ENCODE data around the gene SEMA6B.
"Not testable (repeated sequence)": the region's sequence is repeated elsewhere in the genome, so short reads cannot be mapped to it uniquely, and the experiment has no call there.

SEMA6B gene, protein sequence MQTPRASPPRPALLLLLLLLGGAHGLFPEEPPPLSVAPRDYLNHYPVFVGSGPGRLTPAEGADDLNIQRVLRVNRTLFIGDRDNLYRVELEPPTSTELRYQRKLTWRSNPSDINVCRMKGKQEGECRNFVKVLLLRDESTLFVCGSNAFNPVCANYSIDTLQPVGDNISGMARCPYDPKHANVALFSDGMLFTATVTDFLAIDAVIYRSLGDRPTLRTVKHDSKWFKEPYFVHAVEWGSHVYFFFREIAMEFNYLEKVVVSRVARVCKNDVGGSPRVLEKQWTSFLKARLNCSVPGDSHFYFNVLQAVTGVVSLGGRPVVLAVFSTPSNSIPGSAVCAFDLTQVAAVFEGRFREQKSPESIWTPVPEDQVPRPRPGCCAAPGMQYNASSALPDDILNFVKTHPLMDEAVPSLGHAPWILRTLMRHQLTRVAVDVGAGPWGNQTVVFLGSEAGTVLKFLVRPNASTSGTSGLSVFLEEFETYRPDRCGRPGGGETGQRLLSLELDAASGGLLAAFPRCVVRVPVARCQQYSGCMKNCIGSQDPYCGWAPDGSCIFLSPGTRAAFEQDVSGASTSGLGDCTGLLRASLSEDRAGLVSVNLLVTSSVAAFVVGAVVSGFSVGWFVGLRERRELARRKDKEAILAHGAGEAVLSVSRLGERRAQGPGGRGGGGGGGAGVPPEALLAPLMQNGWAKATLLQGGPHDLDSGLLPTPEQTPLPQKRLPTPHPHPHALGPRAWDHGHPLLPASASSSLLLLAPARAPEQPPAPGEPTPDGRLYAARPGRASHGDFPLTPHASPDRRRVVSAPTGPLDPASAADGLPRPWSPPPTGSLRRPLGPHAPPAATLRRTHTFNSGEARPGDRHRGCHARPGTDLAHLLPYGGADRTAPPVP

DNA sequence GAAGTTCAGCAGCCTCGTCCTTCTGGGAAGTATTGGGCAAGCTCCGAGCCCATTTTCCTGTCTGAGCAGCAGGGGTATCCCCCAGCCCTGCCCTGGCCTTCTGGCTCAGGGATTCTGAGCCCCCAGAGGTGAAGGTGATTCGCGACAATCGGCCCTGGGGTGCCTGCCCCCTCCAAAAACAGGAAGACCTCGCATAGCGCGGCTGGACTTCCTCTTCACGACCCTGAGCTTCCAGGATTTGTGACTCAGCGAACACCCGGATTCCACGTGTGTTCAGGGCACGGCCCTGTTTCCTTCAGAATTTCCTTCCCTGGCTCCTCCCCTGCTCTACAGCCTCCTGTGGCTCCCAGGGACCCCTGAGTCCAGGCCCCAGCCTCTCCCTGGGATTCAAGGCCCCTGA is at the start of gene SEMA6B:
TSS of gene SEMA6B (minus strand) at position 116 of the 400 bp plus-strand sequence. CDS start 1,227 bp downstream, outside the sequence.
- DNase-seq = no peak

DNA sequence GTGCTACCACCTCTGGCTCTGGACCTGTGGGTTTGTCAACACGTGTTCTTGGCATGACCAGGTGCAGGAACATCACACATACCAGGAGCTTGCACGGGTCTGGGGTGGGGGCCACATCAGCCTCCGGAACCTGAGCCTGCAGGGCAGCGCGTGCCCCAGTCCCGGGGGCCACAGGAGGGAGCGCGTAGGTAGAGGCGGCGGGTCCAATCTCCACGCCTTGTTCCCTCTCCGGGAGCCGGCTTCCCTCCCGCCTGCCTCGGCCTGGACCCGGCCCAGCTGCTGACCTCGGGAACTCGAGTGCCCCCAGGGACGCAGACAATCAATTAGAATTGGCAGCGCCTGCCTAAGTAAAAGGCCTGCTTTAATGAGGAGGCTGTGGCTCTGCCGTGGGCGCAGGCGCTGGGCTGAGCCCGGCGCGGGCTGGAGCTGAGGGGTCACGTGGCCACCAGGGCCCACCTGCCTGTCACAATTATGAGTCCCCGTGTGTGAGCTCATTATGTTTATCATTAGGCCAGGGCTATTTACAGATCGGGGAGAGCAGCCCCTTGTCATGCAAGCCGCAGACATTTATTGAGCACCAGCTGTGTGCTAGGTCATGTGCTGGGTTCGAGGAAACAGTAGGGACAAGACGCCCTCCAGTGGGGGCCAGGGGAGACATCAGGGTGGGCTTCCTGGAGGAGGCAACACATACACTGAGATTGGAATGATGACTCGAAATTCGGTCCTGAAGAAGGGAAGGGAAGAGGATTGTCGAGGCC is 47.6 kb upstream of the SEMA6B start:
- DNase-seq = no peak

DNA sequence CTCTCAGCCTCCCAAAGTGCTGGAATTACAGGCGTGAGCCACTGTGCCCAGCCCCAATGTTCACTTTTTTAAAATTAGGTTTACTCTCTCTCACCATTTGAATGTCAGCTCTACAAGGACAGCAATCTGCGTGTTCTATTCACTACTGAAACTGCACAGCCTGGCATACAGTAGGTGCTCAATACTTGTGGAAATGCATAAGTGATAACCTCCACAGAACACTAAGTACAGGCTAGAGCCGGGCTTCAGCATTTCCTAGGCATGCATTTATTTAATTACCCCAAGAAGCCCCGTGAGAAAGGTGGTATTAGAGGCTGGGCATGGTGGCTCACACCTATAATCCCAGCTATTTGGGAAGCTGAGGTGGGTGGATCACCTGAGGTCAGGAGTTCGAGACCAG is 46.7 kb upstream of the SEMA6B start:
- no peak for DNase-seq

DNA sequence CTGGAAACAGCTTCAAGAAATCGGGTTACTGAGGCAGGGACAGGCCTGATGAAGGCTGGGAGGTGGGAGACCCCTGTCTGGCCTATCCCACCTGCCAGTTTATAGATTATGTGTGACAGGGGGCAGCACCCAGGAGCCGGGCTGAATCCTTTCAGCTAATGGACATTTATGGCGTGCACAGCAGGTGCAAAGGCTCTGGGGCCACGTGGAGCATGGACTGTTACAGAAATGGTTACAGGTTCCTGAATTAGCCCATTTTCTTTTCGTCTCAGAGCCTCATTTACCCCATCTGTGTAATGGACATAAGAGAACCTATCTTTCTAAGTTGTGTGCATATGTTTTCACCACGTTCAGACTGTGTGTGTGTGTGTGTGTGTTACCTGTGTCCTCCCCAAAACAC is 45.4 kb upstream of the SEMA6B start:
- no peak for DNase-seq

DNA sequence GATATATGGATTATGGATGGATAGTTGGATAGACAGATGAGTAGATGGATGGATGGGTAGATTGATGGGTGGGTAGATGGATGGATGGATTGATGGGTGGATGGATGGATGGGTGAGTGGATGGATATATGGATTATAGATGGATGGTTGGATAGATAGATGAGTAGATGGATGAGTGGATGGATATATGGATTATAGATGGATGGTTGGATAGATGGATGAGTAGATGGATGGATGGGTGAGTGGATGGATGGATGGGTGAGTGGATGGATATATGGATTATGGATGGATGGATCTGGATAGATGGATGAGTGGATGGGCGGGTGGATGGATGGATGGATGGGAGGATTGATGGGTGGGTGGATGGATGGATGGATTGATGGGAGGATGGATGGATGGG is 43.4 kb upstream of the SEMA6B start:
- no peak for DNase-seq

DNA sequence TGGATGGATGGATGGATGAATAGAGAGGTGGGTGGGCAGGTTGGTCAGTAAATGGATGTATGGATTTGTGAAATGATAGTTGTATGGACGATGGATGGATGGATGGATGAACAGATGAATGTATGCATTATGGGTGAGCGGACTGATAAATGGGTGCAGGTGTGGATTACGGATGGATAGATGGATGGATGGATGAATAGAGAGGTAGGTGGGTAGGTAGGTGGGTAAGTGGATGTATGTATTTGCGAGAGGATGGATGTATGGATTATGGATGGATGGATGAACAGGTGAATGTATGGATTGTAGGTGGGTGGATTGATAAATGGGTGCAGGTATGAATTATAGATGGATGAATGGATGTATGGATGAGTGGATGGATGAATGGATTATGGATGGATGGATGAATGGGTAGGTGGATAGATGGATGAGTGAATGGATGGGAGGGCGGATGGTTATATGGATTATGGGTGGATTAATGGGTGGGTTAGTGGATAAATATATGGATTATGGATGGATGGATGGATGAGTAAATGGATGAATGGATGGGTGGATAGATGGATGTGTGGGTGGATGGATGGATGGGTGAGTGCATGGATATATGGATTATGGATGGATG is 42.8 kb upstream of the SEMA6B start:
- no peak for DNase-seq

DNA sequence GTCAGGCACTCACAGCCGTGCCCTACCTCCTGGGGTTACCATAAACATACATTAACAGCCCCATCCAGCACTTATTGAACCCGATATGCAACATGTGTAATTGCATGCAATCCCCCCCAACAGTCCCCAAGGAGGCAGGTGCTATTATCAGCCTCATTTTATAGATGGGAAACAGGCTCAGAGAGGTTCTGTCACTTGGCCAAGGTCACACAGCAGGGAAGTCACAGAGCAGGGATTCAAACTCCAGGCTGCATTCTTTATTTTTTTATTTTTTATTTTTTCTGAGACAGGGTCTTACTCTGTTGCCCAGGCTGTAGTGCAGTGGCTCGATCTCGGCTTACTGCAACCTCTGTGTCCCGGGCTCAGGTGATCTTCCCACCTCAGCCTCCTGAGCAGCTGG is 41.4 kb upstream of the SEMA6B start:
- DNase-seq = no peak

DNA sequence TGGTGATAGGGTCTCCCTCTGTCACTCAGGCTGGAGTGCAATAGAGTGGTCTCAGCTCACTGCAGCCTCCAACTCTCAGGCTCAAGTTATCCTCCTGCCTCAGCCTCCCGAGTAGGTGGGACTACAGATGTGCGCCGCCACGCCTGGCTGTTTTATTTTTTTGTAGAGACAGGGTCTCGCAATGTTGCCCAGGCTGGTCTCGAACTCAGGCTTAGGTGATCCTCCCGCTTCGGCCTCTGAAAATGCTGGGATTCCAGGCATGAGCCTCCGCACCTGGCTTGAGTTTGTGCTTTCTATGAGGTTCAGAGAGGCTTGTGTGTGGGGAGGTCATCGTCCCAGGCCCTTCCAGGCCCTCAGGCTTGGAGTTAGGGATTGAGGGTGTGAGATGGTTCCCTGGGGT is 40.6 kb upstream of the SEMA6B start:
- no peak for DNase-seq

DNA sequence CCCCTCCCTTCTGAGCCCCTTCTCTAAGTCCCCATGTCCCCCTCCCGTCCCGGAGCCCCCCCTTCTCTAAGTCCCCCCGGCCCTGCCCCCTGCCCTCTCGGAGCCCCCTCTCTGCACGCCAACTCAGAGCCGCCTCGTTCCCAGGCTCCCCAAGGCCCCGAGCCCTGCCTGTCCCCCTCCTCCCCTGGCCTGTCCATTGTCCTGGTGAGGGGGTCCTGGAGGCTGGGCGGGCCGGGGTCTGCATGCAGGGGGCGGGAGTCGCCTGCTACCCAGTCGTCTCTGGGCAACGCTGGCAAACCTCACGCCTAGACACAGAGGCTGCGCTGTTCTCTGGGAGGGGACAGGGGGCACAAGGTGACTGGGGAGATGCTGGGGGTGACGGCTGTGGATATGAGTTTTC is 39.2 kb upstream of the SEMA6B start:
- DNase-seq = no peak

DNA sequence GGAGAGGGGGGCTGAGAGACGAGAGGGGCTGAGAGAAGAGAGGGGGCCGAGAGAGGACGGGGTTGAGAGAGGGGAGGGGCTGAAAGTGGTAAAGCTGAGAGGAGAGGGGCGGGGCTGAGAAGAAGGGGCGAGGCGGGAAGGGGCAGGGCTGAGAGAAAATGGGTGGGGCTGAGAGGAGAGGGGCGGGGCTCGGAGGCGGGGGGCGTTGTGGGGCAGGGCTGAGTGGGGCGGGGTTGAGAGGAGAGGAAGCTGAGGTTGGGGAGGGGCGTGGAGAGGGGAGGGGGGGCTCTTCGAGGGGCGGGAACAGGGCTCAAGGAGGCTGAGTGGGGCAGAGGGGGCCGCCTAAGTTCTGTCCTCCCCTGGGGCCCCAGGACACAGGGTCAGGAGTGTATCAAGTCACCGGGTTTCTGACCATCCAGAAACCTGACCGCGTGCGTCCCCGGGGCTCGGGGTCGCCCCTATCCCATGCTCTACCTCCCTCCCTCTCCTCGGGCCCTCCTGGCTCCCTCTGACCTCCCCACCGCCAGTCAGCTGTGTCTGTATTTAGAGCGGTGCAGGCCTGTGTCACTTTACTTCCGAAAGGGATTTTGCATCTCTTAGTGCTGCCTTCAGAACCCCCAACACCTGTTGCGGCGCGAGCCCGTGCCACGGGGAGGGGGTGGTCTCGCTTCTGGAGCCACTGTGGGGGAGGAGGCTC is 38.6 kb upstream of the SEMA6B start:
- peak; percentile 77 for DNase-seq

DNA sequence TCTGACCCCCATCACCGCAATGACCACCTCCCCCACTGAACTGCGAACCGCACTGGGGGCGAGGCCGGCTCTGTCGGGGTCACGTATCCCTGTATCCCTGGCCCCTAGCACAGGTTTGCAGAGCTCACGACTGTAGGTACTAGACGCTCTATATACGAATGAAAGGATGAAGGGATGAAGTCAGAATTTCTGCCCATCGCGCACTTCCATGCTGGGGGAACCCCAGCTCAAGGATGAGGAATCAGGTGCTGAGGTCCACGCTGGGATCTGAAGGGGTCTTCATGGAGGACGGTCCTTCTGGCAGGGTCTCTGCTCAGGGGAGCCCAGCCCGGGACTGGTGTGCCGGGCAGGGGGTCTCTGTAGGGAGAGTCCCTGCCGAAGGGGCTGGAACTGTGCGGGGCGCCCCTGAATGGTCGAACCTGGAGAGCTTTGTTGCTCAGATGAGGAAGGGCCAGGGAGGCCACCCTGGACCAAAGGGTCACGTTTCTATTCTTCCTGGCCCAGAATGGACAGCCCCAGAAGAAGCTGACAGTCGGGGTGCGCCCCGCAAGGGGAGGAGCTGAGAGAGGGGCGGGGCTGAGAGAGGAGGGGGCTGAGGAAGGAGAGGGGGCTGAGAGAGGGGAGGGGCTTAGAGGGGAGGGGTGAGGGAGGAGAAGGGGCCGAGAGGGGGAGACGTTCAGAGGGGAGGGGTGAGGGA is 37.9 kb upstream of the SEMA6B start:
- DNase-seq = no peak

DNA sequence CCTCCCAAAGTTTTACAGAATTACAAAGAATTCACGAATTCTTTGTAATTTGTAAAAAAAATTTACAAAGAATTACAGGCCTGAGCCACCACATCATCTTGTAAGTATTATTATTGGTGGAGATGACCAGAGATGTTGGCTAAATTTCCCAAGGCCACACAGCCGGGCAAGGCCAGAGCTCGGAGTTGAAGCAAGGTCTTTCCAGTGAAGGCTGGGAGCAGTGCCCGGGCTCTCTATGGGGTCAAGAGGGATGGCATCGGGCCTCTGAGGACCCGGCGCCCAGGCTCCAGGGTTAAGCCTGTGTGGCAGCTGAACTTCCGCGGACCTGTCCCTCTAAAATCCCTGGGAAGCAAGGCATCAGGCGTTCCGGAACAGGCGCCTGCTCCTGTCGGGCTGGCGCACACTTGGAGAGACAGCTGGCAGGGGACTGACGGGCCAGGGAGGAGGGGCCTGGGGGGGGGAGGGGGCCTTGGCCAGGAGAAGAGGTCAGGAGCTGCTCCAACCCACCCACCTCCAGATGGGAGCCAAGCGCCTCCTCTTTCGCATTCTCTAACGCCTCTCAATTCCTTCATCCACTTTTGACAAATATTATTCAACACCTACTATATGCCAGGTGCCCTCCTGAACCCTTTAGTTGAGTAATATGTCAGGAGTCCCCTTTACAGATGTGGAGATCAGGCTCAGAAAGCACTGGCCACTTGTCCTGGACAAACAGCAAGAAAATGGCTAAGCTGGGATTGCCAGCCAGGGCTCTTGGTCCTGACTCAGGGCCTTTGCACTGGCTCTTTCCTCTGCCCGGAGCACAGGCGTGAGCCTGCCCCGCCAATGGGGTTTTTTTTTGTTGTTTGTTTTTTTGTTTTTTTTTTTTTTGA is 36.8 kb upstream of the SEMA6B start:
- DNase-seq = no peak

DNA sequence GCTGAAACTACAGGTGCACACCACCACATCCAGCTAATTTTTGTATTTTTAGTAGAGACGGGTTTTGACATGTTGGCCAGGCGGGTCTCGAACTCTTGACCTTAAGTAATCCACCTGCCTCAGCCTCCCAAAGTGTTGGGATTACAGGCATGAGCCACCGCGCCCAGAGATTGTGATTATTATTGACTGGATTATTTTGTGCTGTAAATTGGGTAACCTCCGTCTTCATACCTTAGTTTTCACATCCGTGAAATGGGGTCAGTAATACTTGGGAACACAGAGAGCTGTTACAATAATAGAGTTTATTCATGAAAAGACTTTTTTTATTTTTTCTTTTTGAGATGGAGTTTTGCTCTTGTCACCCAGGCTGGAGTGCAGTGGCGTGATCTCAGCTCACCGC is 35.7 kb upstream of the SEMA6B start:
- not testable (repeated sequence) for DNase-seq

DNA sequence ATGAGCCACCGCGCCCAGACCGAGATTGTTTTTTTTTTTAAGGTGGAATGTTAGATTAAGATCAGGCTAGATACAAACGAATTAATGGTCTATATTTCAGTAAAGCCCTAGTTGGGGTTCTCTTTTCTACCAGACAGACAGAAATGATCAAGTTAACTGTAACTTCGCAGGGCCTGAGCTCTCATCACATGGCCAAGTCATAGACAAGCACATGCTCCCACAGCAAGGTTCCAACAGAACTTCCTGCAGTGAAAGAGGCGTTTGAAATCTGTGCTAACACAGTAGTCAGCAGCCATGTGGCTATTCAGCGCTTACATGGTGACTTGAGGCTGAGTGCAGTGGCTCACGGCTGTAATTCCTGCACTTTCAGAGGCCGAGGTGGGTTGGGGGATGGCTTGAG is 34.7 kb upstream of the SEMA6B start:
- DNase-seq = no peak

DNA sequence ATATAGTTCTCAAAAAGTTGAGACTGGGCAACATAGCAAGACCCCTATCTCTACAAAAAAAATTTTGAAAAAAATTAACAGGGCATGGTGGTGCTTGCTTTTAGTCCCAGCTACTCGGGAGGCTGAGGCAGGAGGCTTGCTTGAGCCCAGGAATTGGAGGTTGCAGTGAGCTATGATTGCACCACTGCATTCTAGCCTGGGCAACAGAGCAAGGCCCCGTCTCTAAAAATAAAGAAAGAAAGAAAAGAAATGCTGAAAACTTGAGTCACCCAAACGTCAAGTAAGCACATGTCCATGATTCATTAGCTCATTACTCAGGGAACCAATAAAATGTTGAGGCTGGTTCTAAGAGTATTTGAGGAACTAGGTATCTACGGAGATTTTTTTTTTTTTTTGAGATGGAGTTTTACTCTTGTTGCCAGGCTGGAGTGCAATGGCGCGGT is 33.9 kb upstream of the SEMA6B start:
- DNase-seq = no peak

DNA sequence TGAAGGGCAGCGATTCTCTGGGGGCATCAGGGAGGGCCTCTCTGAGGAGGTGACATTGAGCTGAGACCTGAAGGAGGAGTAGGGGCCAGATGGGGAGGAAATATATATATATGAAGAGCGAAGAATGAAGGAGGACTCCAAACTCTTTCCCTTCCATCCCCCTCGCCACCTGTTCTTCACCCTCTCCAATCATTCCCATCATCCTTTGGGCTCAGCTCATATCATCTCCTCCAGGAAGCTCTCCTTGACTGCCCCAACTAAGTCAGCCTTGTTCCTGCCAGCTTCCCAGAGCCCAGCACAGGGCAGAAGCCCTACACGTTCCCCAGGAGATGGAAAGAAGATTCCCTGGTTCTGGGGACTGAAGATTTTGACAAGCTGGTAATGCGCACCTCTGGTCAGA is 33.0 kb upstream of the SEMA6B start:
- DNase-seq = no peak

DNA sequence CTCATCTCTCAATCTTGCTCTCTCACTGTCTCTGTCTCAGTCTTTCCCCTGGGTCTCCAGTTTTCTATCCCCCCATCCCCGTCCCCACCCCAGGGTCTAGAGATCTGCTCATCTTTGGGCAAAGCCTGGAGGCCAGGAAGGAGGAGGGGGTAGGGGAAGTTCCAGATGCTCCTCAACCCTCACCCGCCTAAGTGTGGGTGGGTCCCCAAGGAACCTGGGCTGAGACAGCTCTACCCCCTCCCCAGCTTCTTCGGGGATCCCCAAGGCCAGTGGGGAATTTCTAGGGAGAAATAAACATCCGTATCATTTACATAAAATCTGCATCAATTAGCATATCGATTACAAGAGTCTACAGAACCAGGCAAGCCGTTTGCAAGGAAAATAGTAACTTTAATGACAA is 31.8 kb upstream of the SEMA6B start:
- DNase-seq = no peak

DNA sequence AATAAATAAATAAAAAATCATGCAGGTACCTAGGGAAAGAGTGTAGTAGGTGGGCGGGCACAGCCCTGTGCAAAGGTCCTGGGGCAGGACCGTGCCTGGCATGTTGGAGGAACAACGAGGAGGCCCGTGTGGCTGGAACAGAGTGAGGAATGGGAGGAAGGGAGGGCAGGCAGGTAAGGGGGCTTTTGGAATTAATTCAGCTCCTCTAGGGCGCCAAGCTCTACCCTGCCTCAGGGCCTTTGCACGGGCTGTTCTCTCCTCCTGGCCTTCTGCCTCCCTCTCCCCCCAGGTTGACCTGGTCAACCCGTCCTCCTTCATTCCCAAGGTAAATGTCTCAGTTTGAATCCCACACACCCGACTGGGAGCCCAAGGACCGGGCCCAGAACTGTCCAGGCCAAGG is 31.1 kb upstream of the SEMA6B start:
- no peak for DNase-seq

DNA sequence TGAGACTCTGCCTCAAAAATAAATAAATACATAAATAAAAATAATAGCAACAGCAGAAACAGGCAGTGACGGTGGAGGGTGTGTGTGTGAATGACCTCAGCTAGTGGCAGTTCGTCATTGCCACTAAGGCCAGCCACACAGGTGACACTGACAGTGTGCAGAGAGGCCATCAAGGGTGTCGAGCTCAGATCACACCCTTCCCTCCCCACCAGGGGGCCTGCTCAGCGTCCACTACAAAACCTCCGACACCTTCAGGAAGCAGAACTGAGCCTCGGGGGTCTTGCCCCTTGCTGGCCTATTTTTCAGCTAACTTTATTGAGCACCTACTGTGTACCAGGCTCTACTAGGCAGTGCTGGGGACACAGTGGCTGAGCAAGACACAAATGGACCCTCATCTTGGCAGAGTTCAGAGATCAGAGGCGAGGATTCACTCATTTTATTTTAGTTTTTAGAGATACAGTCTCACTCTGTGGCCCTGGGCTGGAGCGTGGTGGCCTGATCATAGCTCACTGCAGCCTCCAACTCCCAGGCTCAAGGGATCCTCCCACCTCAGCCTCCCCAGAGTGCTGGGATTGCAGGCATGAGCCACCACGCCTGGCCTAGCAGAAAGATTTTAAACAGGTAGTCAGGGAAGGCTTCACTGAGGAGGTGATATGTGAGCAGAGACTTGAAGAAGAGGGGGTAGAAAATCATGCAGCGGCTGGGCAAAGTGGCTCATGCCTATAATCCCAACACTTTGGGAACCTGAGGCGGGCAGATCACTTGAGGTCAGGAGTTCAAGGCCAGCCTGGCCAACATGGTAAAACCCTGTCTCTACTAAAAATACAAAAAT is 30.3 kb upstream of the SEMA6B start:
- peak; percentile 73 for DNase-seq

Measured in RPMI8226 (cell line).